Measurements from ENCODE around the gene NUFIP1.
A peak's percentile ranks its signal among the peaks of the same experiment; 100 is the strongest.
"Not testable (repeated sequence)": the region's sequence is repeated elsewhere in the genome, so short reads cannot be mapped to it uniquely, and the experiment has no call there.

NUFIP1 gene

DNA sequence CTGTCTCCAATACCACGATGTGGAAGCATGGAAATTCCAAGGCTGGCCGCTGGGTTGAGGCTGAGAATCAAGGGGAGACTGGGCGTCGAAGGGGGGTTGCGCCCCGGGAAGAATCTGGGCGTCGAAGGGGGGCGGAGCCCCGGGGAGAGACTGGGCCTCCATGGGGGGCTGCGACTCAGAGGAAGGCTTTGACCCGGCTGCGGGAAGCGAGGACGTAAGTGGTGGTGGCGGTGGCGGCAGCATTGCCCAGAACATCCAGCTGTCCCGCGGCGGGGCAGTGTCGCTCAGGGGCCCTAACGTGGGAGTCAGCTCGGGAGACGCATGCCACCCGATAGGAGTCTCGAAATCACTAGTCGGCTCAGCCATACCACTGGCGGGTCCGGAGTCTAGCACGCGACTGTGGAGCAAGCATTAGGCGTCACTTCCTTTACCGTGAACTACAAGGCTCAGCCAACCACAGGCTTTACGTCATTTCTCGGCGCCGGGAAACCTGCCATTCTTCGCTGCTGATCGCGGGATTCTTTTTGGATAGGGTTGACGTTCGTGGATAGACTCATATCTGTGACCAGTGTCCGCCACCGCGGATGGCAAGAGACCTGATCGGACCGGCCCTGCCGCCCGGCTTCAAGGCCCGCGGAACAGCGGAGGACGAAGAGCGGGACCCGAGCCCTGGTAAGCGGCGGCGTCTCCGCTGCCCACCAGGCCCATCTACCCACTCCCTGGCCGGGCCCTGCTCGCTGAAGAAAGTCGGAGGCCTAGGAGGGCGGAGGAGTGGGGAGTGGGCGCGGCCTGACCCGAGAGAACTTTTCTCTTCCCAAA is at the start of gene NUFIP1, which contains the start of gene GPALPP1:
NUFIP1 (minus strand) TSS at position 401 of the 819 bp plus-strand sequence; CDS start at position 366, 35 bp downstream.
GPALPP1 (plus strand) TSS at position 468 of the 819 bp plus-strand sequence; CDS start at position 585, 117 bp downstream.
- DNase-seq (ENCODE audit: low read depth in 2 of 2), result peak; percentile 86 to 95

- DNase-seq (ENCODE audit: low read depth in 2 of 2), result no peak
Measured at GRCh38 chr13:45036206-45036605, 46.9 kb upstream of the NUFIP1 start.

DNA sequence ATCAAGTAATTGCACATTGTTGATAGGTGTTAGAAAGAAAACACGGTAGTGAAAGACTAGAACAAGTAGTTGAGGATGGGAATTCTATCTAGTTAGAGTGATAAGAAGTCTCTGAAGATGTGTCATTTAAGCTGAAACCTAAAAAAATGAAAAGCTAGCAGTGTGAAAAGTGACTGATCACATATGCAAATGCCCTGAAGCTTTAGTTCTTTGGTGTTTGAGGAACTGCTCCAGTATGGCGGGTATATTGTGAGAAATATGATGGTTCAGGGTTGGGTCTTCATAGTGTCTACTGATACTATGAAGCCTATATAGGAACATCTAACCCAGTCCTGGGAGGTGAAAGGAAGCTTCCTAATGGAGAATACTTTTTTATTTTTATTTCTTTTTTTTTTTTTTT is 45.1 kb upstream of the NUFIP1 start:
- no peak for DNase-seq (ENCODE audit: low read depth in 2 of 2)

- DNase-seq (ENCODE audit: low read depth in 2 of 2), result no peak
Measured at GRCh38 chr13:45024847-45025246, 35.6 kb upstream of the NUFIP1 start.

- no peak for DNase-seq (ENCODE audit: low read depth in 2 of 2)
Measured at GRCh38 chr13:45021250-45021649, 32.0 kb upstream of the NUFIP1 start.

- DNase-seq (ENCODE audit: low read depth in 2 of 2), result not testable (repeated sequence)
Measured at GRCh38 chr13:45019981-45020380, 30.7 kb upstream of the NUFIP1 start.

- no peak for DNase-seq (ENCODE audit: low read depth in 2 of 2)
Measured at GRCh38 chr13:45016792-45017425, 27.6 kb upstream of the NUFIP1 start.

DNA sequence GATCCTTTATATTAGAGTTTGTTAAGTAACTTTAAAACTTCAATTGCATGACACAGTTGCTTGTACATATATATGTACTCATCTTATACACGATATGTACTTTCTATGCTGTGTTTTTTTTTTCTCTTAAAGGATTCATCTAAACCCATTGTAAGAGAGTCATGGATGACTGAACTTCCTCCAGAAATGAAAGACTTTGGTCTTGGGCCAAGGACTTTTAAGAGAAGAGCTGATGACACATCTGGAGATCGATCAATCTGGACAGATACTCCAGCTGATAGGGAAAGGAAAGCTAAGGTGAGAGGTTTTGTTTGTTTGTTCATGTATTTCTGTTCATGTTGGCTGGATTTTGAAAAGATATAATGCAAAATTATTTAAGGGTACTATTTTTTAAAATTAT is 26.0 kb upstream of the NUFIP1 start:
- DNase-seq (ENCODE audit: low read depth in 2 of 2), result no peak

DNA sequence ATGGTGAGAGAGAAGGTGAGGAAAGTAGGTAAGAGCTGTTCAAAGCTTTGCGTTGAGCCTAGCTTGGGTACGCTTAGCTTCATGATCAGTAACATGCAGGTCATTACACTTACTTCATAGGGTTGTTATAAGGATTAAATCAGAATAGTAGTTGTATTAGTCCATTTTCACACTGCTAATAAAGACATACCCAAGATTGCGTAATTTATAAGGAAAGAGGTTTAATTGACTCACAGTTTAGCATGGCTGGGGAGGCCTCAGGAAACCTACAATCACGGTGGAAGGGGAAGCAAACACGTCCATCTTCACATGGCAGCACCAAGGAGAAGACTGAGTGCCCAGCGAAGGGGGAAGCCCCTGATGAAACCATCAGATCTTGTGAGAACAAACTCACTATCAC is 21.9 kb upstream of the NUFIP1 start:
- no peak for DNase-seq (ENCODE audit: low read depth in 2 of 2)

- DNase-seq (ENCODE audit: low read depth in 2 of 2), result no peak
Measured at GRCh38 chr13:45007823-45008222, 18.6 kb upstream of the NUFIP1 start.

- no peak for DNase-seq (ENCODE audit: low read depth in 2 of 2)
Measured at GRCh38 chr13:45007225-45007624, 18.0 kb upstream of the NUFIP1 start.

GRCh38 chr13:45004096-45004495 is 14.8 kb upstream of the NUFIP1 start:
- no peak for DNase-seq (ENCODE audit: low read depth in 2 of 2)

- DNase-seq (ENCODE audit: low read depth in 2 of 2), result no peak
Measured at GRCh38 chr13:45003417-45003816, 14.1 kb upstream of the NUFIP1 start.

- no peak for DNase-seq (ENCODE audit: low read depth in 2 of 2)
Measured at GRCh38 chr13:44989941-44990340, 670 bp upstream of the NUFIP1 start.

- DNase-seq (ENCODE audit: low read depth in 2 of 2), result no peak
Measured at GRCh38 chr13:44978328-44978727, 10.9 kb downstream of the NUFIP1 start.

DNA sequence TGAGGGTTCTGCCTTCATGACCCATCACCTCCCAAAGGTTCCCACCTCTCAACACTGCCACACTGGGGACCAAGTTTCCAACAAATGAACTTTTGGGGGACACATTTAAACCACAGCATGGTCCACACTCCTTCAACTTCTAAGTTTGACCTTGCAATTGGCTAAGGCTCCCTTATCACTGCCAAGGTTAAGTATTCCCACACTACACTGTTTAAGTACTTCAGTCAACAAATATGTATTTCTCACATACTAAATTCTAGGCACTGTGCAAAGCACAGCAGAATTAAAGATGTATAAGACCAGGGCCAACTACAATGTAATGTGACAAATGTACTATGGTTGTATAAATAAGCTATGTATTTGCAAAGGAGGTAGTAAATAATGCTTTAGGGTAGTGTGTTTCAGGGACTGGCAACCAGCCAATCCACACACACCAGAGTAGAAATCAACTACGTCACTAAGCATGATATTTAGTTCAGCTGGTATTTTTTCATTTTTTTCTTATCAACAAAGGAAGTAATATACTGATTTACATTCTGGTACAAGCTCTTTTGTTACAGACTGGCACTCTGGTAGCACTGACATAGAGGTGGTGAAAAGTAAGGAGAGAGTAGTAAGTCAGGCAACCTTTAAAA is 12.2 kb downstream of the NUFIP1 start:
- DNase-seq (ENCODE audit: low read depth in 2 of 2), result no peak

- no peak for DNase-seq (ENCODE audit: low read depth in 2 of 2)
Measured at GRCh38 chr13:44976196-44976595, 13.1 kb downstream of the NUFIP1 start.

DNA sequence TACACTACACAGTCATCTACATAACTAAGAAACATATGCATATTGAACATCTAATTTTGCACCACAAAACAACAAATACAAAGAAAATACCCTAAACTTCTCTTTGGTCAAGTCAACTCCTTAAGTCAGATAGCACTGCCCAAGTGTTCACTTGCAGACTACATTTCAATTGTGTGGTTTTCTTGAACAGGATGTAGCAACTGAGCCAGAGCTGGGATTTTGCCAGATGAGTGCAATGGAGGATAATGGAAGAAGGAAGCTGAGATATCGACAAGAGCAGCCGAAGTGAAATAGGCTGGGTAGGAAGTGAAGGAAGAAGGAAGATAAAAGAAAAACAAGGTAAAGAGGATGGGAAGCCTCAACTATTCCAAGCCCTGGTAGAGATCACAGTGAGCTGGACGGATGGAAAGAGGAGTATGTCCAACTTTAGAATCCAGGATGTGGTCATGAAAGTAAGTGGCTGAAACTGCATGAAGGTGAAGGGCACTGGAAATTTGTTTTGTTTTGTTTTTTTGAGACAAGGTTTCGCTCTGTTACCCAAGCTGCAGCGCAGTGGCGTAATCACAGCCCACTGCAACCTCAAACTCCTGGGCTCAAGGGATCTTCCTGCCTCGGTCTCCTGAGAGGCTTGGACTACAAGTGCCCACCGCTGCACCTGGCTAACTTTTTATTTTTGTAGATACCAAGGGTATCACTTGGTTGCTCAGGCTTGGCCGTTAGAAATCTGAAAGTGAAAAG is 15.0 kb downstream of the NUFIP1 start:
- DNase-seq (ENCODE audit: low read depth in 2 of 2), result no peak

DNA sequence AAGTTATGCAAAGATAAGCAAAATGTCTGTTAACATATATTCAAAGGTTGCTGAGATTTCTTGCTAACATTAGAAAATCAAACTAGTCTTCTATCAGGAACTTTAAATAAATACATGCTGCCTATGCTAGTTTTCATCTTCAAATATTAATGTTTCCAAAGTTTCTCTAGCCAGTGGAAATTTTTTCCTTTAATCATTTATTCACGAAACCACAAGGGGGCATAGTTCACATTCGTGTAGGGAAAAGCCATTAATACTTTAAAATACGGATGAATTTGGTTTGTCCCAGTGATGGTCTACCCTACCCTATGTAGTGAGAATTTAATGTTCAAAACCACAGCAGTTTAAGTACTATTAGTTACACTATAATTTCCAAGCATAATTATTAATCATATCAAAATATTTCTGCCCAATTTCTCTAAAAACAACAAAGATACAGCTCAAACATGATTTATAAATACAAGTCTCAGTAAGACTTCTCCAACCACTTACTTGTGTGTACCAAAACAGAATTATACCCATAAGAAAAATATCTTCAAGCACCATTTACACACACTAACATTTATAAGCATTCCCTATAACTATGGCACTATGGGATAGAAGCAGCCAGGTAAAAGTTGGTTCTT is 16.2 kb downstream of the NUFIP1 start:
- no peak for DNase-seq (ENCODE audit: low read depth in 2 of 2)

DNA sequence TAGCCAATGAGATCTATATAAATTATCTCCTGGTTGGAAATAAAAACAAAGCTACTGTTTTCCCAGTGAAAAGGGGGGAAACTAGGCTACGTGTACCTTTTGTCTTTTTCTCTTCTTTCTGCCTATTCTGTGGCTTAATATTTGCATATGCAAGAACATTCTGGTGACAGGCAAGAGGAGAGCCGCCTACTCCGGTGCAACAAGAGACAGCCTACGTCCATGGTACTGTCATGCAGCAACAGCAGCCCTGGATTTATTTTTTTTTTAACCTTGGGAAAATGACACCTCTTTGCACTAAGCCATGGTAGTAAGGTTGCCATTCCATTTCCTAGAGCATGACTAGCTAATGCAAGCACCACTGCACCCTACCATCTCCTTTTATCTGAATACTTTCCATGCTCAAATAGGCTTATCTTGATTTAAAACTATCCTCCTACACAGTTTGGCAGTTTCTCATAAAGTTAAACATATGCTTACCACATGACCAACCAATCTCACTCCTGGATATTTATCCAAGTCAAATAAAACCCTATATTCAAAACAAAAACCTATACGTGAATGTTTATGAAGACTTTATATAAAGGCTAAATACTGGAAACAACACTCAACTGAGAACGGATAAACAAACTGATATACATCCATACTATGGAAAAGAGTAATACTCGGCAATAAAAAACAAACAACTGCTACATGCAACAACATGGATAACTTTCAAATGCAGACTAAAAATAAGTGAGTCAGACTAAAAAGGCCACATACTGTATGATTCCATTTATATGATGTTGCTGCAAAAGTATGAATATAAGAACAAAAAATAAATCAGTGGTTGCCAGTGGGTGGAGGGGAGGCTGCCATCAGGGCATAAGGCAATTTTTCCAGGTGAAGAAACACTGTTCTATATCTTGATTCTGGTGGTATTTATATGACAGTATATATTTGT is 17.3 kb downstream of the NUFIP1 start:
- no peak for DNase-seq (ENCODE audit: low read depth in 2 of 2)

Data from stimulated activated CD4-positive, alpha-beta T cell treated with anti-CD3 and anti-CD28 coated beads, Interleukin-12 subunit alpha, Interleukin-12 subunit beta, amount 100 ng/mL, for 24 hours (primary cell).